ENCODE results near the gene FOXP3.

DNA sequence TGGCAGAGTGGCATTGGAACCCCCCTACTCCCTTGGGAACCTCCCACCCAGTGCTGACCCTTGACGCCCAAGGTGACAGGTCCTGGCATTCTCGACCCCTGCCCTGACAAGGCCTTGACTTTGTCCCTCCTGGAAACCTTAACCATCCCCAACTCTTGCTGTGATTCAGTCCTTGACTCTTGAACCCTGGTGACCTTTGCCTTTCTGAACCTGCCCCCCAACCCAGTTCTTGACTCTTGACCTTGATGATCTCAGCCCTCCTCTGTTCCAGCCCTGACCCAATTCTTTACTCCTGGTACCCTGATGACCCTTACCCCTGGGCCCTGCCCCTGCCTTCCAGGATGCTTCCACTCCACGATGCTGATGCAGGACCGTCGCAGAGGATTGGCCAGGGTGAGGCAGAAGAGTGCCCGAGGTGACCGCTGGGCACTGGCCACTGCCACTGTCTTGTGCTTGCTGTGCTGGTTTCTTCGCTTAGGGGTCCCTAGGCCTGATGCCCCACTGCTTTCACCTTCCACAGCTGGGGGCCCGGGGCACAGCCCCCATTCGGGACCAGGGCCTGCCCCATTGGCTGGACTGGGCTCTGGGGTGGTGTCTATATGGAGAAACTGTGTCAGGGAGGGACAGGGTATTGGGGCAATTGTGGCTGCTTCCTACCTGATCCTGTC is 33.0 kb downstream of the FOXP3 start:
- TF ChIP-seq, protein P1, sequence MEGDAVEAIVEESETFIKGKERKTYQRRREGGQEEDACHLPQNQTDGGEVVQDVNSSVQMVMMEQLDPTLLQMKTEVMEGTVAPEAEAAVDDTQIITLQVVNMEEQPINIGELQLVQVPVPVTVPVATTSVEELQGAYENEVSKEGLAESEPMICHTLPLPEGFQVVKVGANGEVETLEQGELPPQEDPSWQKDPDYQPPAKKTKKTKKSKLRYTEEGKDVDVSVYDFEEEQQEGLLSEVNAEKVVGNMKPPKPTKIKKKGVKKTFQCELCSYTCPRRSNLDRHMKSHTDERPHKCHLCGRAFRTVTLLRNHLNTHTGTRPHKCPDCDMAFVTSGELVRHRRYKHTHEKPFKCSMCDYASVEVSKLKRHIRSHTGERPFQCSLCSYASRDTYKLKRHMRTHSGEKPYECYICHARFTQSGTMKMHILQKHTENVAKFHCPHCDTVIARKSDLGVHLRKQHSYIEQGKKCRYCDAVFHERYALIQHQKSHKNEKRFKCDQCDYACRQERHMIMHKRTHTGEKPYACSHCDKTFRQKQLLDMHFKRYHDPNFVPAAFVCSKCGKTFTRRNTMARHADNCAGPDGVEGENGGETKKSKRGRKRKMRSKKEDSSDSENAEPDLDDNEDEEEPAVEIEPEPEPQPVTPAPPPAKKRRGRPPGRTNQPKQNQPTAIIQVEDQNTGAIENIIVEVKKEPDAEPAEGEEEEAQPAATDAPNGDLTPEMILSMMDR (IDR thresholded peaks at IDR 0.05) = no peak
- TF ChIP-seq POLR2AphosphoS5 (IDR thresholded peaks at IDR 0.05; ENCODE audit: insufficient read depth in 1 of 2, low read depth in 1 of 2) (no peak), POLR2A (IDR thresholded peaks at IDR 0.05) (no peak)

All from vagina (tissue), 2 donors.